ENCODE results near the gene BAZ2B. TPM values are rescaled to one million over a fixed set of nuclear protein-coding genes. Genes with fewer than 3 reads are reported as not detected.

BAZ2B gene
- total and polyA plus RNA-seq, 7 donors, result 7.6 to 156 (median 105) TPM

- H3K4me3 ChIP-seq, result no peak overlapping the region
- intact Hi-C loops (cut with DNase I), result no loop called here
- no peak overlapping the region for H3K27ac ChIP-seq
- 97 to 98% methylated on average over 1 of the region's 1 CpG for WGBS, 2 donors
- H3K36me3 ChIP-seq, result peaks cover 0 to 77% (median 18%) of the 10 kb centered on the region in 4 donors
- no peaks in the 10 kb centered on the region for H3K27me3 ChIP-seq
- no peak for DNase-seq
- TF ChIP-seq POLR2AphosphoS5 (IDR thresholded peaks at IDR 0.05) (no peak), CTCF (IDR thresholded peaks at IDR 0.05) (no peak), EP300 (IDR thresholded peaks at IDR 0.05) (no peak), POLR2A (IDR thresholded peaks at IDR 0.05) (no peak)
- no peaks in the 10 kb centered on the region for H3K9me3 ChIP-seq
- H3K4me1 ChIP-seq, result no peaks in the 10 kb centered on the region
Observed at GRCh38 chr2:159432610-159433009, 183.7 kb downstream of the BAZ2B start.

GRCh38 chr2:159427048-159427447, 189.3 kb downstream of the BAZ2B start:
- TF ChIP-seq EP300 (IDR thresholded peaks at IDR 0.05) (no peak), POLR2AphosphoS5 (IDR thresholded peaks at IDR 0.05) (no peak), POLR2A (IDR thresholded peaks at IDR 0.05) (no peak), CTCF (IDR thresholded peaks at IDR 0.05) (no peak)
- Histone ChIP-seq H3K27me3 (no peaks in the 10 kb centered on the region), H3K27ac (no peak overlapping the region), H3K36me3 (peaks cover 0 to 72% (median 16%) of the 10 kb centered on the region in 4 donors), H3K9me3 (no peaks in the 10 kb centered on the region), H3K4me3 (no peak overlapping the region), H3K4me1 (no peaks in the 10 kb centered on the region)
- no peak for DNase-seq
- WGBS, 2 donors, result 78 to 83% methylated on average over 2 of the region's 2 CpGs
- intact Hi-C loops (cut with DNase I), result no loop called here

GRCh38 chr2:159419403-159419802, 196.9 kb downstream of the BAZ2B start:
- no peak for DNase-seq
- 95 to 97% methylated on average over 2 of the region's 2 CpGs for WGBS, 2 donors

GRCh38 chr2:159411460-159411859, 204.9 kb downstream of the BAZ2B start:
- H3K4me1 ChIP-seq, result no peaks in the 10 kb centered on the region
- no peaks in the 10 kb centered on the region for H3K9me3 ChIP-seq
- intact Hi-C loops (cut with DNase I), result no loop called here
- no peak for DNase-seq
- H3K36me3 ChIP-seq, result peaks cover 1 to 61% (median 7%) of the 10 kb centered on the region in 4 donors
- H3K4me3 ChIP-seq, result no peak overlapping the region
- TF ChIP-seq POLR2A (IDR thresholded peaks at IDR 0.05) (no peak), CTCF (IDR thresholded peaks at IDR 0.05) (no peak)
- no peaks in the 10 kb centered on the region for H3K27me3 ChIP-seq
- no peak overlapping the region for H3K27ac ChIP-seq
- WGBS, 2 donors, result 90 to 100% methylated on average over 1 of the region's 1 CpG

More at GRCh38 chr2:159419403-159419802, 196.9 kb downstream of the BAZ2B start:
- H3K9me3 ChIP-seq, result no peaks in the 10 kb centered on the region
- no peaks in the 10 kb centered on the region for H3K27me3 ChIP-seq
- peaks cover 0 to 23% (median 2%) of the 10 kb centered on the region in 4 donors for H3K36me3 ChIP-seq
- no peak overlapping the region for H3K27ac ChIP-seq
- no peak for TF ChIP-seq POLR2AphosphoS5 (IDR thresholded peaks at IDR 0.05)
- TF ChIP-seq POLR2A (IDR thresholded peaks at IDR 0.05), result no peak
- TF ChIP-seq EP300 (IDR thresholded peaks at IDR 0.05), result no peak
- TF ChIP-seq CTCF (IDR thresholded peaks at IDR 0.05), result no peak
- intact Hi-C loops (cut with DNase I), result no loop called here
- no peaks in the 10 kb centered on the region for H3K4me1 ChIP-seq
- H3K4me3 ChIP-seq, result no peak overlapping the region

GRCh38 chr2:159410276-159410675, 206.1 kb downstream of the BAZ2B start:
- DNase-seq, result no peak
- TF ChIP-seq POLR2A (IDR thresholded peaks at IDR 0.05), result no peak
- TF ChIP-seq CTCF (IDR thresholded peaks at IDR 0.05), result no peak
- TF ChIP-seq POLR2AphosphoS5 (IDR thresholded peaks at IDR 0.05), result no peak
- TF ChIP-seq EP300 (IDR thresholded peaks at IDR 0.05), result no peak
- intact Hi-C loops (cut with DNase I), result no loop called here
- Histone ChIP-seq H3K9me3 (no peaks in the 10 kb centered on the region), H3K27me3 (no peaks in the 10 kb centered on the region), H3K4me1 (no peaks in the 10 kb centered on the region), H3K36me3 (peaks cover 6 to 72% (median 8%) of the 10 kb centered on the region in 4 donors), H3K27ac (no peak overlapping the region), H3K4me3 (no peak overlapping the region)
- WGBS, 2 donors, result 81 to 89% methylated on average over 5 of the region's 5 CpGs

Measured in sigmoid colon (tissue), 7 donors.